Measurements from ENCODE around the gene CYP27A1.

CYP27A1 gene

DNA sequence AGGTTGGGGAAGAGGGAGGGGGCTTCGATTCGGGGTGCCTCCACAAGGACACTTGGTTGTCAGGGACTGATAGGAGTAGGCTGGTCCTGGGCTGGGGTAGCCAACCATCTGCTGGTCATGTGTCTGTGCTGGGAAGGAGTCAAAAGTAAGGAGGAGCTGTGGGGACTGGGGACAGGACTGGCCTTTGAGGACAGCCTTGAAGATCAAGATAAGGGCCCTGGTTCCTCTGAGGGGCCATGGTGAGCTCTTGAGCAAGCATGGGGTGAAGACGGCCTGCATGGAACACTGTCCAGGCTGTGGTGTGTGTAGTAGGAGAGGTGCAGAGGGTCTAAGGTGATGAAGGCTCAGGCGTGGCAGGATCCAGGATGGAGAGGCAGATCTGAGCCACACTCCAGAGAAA is 1.7 kb downstream of the CYP27A1 start:
- no peak for DNase-seq (ENCODE audit: low read depth)
- no peak overlapping the region for H3K4me3 ChIP-seq (ENCODE audit: low read depth, low read length)
- TF ChIP-seq, protein P1, sequence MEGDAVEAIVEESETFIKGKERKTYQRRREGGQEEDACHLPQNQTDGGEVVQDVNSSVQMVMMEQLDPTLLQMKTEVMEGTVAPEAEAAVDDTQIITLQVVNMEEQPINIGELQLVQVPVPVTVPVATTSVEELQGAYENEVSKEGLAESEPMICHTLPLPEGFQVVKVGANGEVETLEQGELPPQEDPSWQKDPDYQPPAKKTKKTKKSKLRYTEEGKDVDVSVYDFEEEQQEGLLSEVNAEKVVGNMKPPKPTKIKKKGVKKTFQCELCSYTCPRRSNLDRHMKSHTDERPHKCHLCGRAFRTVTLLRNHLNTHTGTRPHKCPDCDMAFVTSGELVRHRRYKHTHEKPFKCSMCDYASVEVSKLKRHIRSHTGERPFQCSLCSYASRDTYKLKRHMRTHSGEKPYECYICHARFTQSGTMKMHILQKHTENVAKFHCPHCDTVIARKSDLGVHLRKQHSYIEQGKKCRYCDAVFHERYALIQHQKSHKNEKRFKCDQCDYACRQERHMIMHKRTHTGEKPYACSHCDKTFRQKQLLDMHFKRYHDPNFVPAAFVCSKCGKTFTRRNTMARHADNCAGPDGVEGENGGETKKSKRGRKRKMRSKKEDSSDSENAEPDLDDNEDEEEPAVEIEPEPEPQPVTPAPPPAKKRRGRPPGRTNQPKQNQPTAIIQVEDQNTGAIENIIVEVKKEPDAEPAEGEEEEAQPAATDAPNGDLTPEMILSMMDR (IDR thresholded peaks at IDR 0.05; ENCODE audit: low read depth, low read length, missing control alignments) = no peak
- in situ Hi-C loops (cut with HindIII; ENCODE audit: low sequenced_read_pairs) = no loop called here

DNA sequence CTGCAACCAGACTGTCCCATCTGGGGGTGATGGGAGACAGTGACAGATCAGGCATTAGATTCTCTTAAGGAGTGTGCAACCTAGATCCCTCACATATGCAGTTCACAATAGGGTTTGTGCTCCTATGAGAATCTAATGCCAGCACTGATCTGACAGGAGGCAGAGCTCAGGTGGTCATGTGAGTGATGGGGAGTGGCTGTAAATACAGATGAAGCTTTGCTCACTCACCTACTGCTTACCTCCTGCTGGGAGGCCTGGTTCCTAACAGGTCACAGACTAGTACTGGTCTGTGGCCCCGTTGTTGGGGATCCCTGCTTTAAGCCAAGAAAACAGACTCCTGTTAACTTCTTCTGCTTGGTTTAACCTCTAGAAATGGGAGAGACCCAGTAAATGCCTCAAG is 3.2 kb downstream of the CYP27A1 start:
- in situ Hi-C loops (cut with HindIII; ENCODE audit: low sequenced_read_pairs) = no loop called here
- no peak for DNase-seq (ENCODE audit: low read depth)
- TF ChIP-seq, protein P1 (IDR thresholded peaks at IDR 0.05; ENCODE audit: low read depth, low read length, missing control alignments) = no peak
- no peak overlapping the region for H3K4me3 ChIP-seq (ENCODE audit: low read depth, low read length)

DNA sequence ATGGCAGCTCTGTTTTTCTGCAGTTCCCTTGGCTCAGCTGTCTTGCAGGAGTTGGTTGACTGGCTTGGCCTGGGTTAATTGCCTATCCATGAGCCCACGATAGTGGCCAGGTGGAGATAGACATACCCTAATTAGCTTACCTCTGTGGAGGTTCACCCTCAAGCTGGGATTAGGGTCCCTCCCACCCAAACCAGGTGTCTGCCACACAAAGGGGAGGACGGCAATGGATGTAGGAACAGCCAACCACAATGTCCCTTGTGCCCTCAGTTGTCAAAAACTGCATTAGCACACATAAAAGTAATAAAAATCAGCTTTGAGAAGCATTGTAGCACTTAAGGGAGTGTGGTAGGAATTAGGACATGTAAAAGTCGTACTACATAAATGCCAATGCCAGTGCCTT is 4.2 kb downstream of the CYP27A1 start:
- H3K4me3 ChIP-seq (ENCODE audit: low read depth, low read length) = no peak overlapping the region
- DNase-seq (ENCODE audit: low read depth) = no peak
- in situ Hi-C loops (cut with HindIII; ENCODE audit: low sequenced_read_pairs) = no loop called here
- TF ChIP-seq, protein P1 (IDR thresholded peaks at IDR 0.05; ENCODE audit: low read depth, low read length, missing control alignments) = no peak

DNA sequence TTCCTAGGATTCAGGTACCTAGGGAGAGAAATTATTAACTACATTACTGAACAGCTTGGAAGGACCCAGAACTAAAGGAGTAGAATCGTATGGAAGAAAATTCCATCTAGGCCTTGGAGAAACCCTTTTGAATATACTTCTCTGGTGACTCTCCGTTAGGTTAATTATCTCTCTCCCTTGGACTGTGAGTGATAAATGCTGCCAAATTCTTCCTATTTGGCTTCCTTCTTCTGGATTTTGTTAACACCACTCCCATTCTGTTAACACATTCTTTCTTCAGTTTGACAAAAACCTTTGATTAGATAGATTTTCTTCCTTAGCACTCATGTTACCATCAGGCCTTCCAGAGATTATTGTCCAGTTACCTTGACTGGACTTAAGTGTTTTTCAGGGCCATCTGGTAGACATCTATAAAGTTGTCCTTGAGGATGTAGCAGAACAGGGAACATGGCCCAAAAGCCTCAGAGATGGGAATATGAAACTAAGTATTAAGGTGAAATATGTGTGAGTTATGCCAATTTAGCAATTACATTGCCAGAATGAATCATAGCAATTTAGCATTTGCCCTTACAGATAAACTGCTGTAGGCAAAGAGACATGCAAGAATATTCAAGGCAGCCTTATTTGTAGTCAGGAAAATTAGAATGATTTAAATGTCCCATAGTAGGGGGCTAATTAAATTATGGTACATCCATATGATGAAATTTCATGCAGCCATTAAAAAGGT is 6.7 kb downstream of the CYP27A1 start:
- in situ Hi-C loops (cut with HindIII; ENCODE audit: low sequenced_read_pairs) = no loop called here
- TF ChIP-seq, protein P1 (IDR thresholded peaks at IDR 0.05; ENCODE audit: low read depth, low read length, missing control alignments) = no peak
- no peak overlapping the region for H3K4me3 ChIP-seq (ENCODE audit: low read depth, low read length)
- DNase-seq (ENCODE audit: low read depth) = no peak

DNA sequence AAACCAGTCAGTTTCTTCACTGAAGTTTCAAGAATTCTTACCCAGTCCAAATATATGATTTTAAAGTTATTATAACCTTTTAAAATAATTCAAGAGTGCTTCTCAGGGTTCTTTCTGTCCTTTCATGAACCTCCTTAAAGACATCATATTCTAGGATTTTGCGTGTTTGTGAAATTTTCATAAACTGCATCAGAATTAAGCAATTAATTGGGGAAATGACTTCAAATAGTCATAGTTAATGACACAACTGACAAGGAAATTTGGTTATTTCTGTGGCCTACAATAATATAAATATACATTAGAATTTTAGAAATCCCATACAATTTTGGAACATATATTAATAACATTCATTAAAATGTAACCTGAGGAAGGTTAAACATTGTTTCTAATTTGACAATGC is 10.5 kb downstream of the CYP27A1 start:
- TF ChIP-seq, protein P1 (IDR thresholded peaks at IDR 0.05; ENCODE audit: low read depth, low read length, missing control alignments) = no peak
- no peak overlapping the region for H3K4me3 ChIP-seq (ENCODE audit: low read depth, low read length)
- in situ Hi-C loops (cut with HindIII; ENCODE audit: low sequenced_read_pairs) = no loop called here

DNA sequence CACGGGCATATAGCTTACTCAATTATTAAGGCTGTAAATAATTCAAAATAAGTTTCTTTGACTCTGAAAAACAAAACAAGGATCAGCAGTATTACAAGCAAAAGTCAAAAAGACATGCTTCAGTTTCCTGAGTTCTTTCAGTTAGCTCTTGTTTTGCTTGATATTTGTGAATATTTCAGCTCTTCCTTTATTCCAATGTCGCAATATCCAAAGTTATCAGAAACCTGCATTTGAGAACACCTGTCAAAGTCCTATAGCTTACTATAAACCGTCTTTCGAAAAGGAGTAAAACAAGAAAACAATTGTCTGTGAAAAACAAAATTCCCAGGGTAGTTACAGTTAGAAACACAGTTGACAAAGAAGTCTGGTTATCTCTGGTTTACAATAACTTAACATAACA is 14.7 kb downstream of the CYP27A1 start:
- no peak for DNase-seq (ENCODE audit: low read depth)
- H3K4me3 ChIP-seq (ENCODE audit: low read depth, low read length) = no peak overlapping the region
- in situ Hi-C loops (cut with HindIII; ENCODE audit: low sequenced_read_pairs) = no loop called here
- TF ChIP-seq, protein P1 (IDR thresholded peaks at IDR 0.05; ENCODE audit: low read depth, low read length, missing control alignments) = no peak

More for the DNA sequence above, 10.5 kb downstream of the CYP27A1 start:
- DNase-seq (ENCODE audit: low read depth) = no peak

All from astrocyte of the cerebellum (primary cell).